Adipocyte (in vitro differentiated cells): Measurements from ENCODE around the gene PRDX1.
A peak's percentile ranks its signal among the peaks of the same experiment; 100 is the strongest.
"Not testable (repeated sequence)": the region's sequence is repeated elsewhere in the genome, so short reads cannot be mapped to it uniquely, and the experiment has no call there.

ENCODE experiments used
- DNase-seq: peaks from one replicate; pipeline ENCODE4 v3.0.0-alpha.2; 2015; ENCODE audit warnings: low read depth
- H3K27me3 ChIP-seq: replicated peaks from 2 replicates; pipeline ENCODE4 v1.7.0; 2013; ENCODE audit warnings: mild to moderate bottlenecking, low read length, moderate library complexity; ENCODE audit not compliant: control insufficient read depth, insufficient read depth
- H3K36me3 ChIP-seq: 2 replicates; pipeline ENCODE4 v1.7.0; 2013; ENCODE audit warnings: low read length, mild to moderate bottlenecking, moderate library complexity; ENCODE audit not compliant: control insufficient read depth, insufficient read depth, severe bottlenecking
- H3K4me1 ChIP-seq: 2 replicates; pipeline ENCODE4 v1.7.0; 2013; ENCODE audit warnings: mild to moderate bottlenecking, low read length, moderate library complexity; ENCODE audit not compliant: control insufficient read depth, insufficient read depth
- H3K4me3 ChIP-seq: 2 replicates; pipeline ENCODE4 v1.7.0; 2013; ENCODE audit warnings: mild to moderate bottlenecking, low read length, moderate library complexity
- H3K9ac ChIP-seq: 2 replicates; pipeline ENCODE4 v1.7.0; 2013; ENCODE audit warnings: mild to moderate bottlenecking, low read length, moderate library complexity
- H3K9me3 ChIP-seq: 2 replicates; pipeline ENCODE4 v1.7.0; 2013; ENCODE audit warnings: mild to moderate bottlenecking, low read length, moderate library complexity; ENCODE audit not compliant: control insufficient read depth

PRDX1 gene

DNA sequence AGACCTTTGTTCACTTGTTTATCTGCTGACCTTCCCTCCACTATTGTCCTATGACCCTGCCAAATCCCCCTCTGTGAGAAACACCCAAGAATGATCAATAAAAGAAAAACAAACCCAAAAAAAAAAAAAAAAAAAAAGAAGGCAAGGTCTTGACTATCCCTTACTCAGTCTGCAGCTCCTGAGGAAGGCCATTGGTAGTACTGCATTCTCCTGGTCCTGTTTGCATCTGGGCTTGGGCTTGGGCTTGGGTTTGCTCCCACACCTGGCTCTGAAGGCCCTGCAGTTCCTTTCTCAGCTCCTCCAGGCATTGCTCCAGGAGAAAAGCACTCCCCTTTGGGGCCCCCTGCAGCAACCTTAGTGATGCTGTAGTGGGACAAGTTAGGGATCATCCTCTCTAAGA is 23.4 kb downstream of the PRDX1 start:
- H3K4me3 ChIP-seq, result no peak overlapping the region
- no peak overlapping the region for H3K9ac ChIP-seq
- no peaks in the 10 kb centered on the region for H3K9me3 ChIP-seq
- peaks cover 10% of the 10 kb centered on the region for H3K4me1 ChIP-seq
- H3K27me3 ChIP-seq, result no peaks in the 10 kb centered on the region
- no peaks in the 10 kb centered on the region for H3K36me3 ChIP-seq
- no peak for DNase-seq

DNA sequence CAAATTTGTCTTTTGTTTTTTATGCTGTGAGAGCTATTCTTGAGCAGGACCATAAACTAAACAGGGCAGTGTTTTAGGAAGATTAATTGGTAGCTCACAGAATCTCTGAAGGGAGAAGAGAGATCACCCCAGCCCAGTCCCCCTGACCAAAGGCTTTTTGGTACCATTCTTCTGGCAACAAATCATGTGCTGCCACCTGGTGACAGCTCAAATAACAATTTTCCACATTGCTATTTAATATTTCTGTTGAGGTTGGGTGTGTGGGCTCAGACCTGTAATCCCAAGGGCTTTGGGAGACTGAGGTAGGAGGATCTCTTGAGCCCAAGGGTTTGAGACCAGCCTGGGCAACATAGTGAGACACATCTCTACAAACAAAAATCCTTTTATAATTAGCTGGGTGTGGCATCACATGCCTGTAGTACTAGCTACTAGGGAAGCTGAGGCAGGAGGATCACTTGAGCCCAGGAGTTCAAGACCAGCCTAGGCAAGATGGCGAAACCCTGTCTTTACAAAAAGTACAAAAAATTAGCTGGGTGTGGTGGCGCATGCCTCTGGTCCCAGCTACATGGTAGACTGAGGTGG is 28.5 kb downstream of the PRDX1 start:
- peak; percentile 84 for DNase-seq
- Histone ChIP-seq H3K4me1 (peaks cover 8% of the 10 kb centered on the region), H3K9ac (no peak overlapping the region), H3K36me3 (no peaks in the 10 kb centered on the region), H3K27me3 (no peaks in the 10 kb centered on the region), H3K4me3 (no peak overlapping the region), H3K9me3 (no peaks in the 10 kb centered on the region)

DNA sequence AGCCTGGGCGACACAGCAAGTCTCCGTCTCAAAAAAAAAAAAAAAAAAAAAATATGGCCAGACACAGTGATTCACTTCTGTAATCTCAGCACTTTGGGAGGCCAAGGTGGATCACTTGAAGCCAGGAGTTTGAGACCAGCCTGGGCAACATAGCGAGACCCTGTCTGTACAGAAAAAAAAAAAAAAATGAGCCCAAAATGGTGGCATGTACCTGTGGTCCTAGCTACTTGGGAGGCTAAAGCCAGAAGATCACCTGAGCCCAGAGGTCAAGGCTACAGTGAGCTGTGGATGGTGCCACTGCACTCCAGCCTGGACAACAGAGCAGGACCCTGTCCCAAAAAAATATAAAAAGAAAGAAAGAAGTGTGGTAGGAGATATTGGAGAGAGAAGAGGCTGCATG is 29.0 kb downstream of the PRDX1 start:
- Histone ChIP-seq H3K4me1 (peaks cover 8% of the 10 kb centered on the region), H3K4me3 (no peak overlapping the region), H3K9me3 (no peaks in the 10 kb centered on the region), H3K27me3 (no peaks in the 10 kb centered on the region), H3K36me3 (no peaks in the 10 kb centered on the region), H3K9ac (no peak overlapping the region)
- DNase-seq, result no peak

DNA sequence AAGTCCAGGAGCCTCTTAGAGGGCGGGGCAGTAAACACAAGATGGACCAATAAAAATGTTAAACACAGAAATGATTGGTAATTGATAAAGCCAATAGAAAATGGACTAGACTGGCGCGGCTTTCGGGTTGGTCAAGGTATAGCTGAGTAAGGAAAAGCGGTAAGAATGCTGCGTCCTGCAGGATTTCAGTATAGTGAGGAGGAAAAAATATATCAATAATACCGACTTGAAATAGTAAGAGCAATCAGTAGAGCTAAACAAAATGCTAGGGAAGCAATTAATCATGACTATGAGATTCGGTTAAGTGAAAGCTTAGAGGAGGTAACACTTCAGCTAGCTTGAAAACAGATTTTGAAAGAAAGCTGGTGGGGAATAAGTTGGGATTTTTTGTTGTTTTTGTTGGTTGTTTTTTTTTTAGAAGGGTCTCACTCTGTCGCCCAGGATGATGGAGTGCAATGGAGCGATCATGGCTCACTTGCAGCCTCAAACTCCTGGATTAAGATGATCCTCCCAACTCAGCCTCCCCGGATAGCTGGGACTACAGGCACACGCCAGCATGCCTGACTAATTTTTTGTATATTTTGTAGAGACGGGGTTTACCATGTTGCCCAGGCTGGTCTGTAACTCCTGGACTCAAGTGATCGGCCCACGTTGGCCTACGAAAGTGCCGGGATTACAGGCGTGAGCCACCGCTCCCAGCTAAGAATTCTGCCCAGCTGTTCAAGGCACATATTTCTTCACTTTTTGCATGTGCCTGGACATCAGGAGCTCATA is 30.0 kb downstream of the PRDX1 start:
- Histone ChIP-seq H3K4me3 (peak overlapping the region; percentile 94), H3K4me1 (peaks cover 8% of the 10 kb centered on the region), H3K9me3 (no peaks in the 10 kb centered on the region), H3K36me3 (no peaks in the 10 kb centered on the region), H3K9ac (peak overlapping the region; percentile 61), H3K27me3 (no peaks in the 10 kb centered on the region)
- no peak for DNase-seq

DNA sequence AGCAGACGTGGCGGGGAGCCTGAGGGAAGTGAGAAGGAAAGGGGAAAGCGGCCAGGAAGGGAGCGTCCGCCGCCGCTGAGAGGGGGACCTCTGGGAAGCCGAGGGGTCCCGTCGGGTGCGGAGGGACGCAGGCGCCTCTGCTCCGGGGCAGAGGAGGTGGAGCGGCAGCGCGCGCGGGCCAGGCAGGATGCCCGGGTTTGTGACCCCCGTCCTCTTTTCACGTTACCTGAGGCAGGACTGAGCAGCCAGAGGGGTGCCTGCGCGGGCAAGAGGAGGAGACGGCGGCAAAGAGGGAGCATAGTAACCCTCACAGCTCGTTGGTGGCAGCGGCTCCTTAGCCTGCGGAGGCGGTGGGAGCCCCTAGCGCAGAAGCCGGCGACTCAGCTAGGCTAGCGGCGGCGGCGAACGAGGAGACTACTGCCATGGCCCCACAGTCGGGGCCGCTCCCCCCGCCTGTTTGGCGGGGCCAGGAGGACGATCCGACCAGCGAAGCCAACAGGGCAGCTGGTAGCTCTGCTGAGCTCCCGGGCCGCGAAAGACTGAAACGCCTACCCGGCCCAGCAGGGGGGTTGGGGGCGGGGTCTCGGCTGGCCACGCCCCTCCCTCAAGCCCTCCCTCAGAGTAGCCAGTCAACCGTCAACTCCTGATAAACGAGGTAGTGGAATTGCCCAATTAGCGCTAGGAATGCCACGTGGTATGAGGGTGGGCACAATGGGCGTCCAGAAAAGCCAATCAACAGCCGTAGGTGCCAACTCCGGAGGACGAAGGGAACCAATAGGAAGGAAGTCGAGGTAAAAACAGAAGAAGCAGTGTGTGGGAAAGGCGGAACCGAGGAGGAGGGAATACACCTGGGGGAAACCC is 30.8 kb downstream of the PRDX1 start, which contains the start of gene TESK2:
TESK2 (minus strand) TSS at position 538 of the 861 bp plus-strand sequence. CDS start 33,378 bp downstream, outside the sequence.
- DNase-seq, result peak; percentile 98
- no peaks in the 10 kb centered on the region for H3K36me3 ChIP-seq
- peak within 1 kb of the TSS; percentile 94 for H3K4me3 ChIP-seq
- no peaks in the 10 kb centered on the region for H3K9me3 ChIP-seq
- peak within 1 kb of the TSS; percentile 85 for H3K9ac ChIP-seq
- peaks cover 8% of the 10 kb centered on the region for H3K4me1 ChIP-seq
- H3K27me3 ChIP-seq, result no peaks in the 10 kb centered on the region

DNA sequence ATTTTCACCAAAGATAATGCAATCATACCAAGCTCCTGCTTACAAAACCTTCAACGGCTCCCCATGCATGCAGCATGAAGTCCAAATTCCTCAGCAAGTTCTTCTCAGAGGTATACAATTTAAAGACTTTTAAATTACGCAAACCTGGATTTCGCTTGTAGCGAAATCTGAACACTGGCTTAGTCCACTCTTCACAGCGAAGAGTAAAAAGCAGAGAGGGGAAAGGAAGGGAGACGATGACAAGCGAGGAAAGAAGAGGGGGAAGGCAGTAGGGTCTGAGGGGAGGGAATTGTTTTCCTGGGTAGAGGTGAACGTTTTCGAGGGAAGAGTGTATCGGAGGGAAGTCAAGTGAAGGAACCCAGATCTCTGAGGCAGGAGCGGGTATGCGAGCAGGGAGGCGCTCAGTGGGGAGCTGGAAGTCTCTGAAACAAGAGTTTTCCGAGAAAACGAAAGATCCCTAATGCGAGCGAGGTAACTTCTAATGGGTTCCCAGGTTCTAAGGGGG is 31.5 kb downstream of the PRDX1 start:
- H3K27me3 ChIP-seq, result no peaks in the 10 kb centered on the region
- H3K4me3 ChIP-seq, result peak overlapping the region; percentile 94
- peak; percentile 62 for DNase-seq
- peak overlapping the region; percentile 85 for H3K9ac ChIP-seq
- peaks cover 8% of the 10 kb centered on the region for H3K4me1 ChIP-seq
- H3K9me3 ChIP-seq, result no peaks in the 10 kb centered on the region
- no peaks in the 10 kb centered on the region for H3K36me3 ChIP-seq

DNA sequence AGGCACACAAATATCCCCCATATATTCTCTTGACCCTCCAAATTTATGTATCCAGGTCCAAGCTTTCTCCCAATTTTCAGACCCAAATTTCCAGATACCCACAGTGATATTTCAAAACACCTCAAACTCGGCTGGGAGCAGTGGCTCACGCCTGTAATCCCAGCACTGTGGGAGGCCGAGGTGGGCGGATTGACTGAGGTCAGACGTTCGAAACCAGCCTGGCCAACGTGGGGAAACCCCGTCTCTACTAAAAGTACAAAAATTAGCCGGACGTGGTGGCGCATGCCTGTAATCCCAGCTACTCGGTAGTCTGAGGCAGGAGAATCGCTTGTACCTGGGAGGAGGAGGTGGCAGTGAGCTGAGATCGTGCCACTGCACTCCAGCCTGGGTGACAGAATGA is 32.3 kb downstream of the PRDX1 start:
- H3K9ac ChIP-seq, H3K9me3 ChIP-seq, H3K27me3 ChIP-seq, H3K4me3 ChIP-seq, H3K36me3 ChIP-seq, DNase-seq, H3K4me1 ChIP-seq: not testable (repeated sequence)

DNA sequence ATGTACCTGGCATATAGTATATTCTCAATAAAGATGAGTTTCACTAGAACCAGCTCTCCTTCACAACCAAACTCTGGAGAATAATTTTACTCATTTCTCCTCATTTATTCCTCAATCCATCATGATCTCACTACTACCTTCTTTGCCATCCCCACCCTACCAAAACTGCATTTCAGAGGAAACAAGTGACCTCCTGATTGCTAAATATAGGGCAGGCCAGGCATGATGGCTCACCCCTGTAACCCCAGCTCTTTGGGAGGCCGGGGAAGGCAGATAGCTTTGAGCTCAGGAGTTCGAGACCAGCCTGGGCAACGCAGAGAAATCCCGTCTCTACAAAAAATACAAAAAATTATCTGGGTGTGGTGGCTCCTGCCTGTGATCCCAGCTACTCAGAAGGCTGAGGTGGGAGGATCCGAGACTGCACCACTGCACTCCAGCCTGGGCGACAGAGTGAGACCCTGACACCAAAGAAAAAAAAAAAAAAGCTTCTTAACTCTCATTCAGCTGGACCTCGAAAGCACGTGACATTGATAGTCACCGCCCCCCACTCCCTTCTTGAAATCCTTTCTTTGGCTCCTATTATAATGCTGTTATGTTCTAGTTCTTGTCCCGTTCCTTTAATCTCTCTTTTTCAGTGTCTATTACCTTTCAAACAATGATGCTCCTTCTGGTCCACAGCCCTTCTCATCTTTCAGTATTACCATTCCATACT is 32.9 kb downstream of the PRDX1 start:
- Histone ChIP-seq H3K4me3 (no peak overlapping the region), H3K27me3 (no peaks in the 10 kb centered on the region), H3K36me3 (no peaks in the 10 kb centered on the region), H3K9me3 (no peaks in the 10 kb centered on the region), H3K4me1 (peaks cover 8% of the 10 kb centered on the region), H3K9ac (no peak overlapping the region)
- DNase-seq, result no peak

DNA sequence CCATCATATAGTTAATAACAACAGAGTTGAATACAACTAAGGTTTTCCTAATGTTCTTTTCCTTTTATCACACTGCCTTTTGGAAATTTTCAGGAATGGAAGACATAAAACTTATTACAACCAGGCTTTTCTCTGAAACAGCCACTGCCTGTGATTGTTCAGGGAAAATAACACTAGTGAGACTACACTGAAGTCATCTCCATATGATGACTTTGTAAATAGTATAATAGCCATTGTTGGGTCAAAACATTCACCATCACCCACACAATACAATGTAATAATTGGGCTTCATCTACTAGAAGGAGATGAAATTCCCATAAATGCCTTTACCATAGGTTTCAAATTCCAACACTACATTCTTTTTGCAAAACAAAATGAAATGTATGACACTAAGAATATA is 35.7 kb downstream of the PRDX1 start:
- Histone ChIP-seq H3K36me3 (no peaks in the 10 kb centered on the region), H3K4me1 (peaks cover 4% of the 10 kb centered on the region), H3K9me3 (no peaks in the 10 kb centered on the region), H3K9ac (no peak overlapping the region), H3K4me3 (no peak overlapping the region), H3K27me3 (no peaks in the 10 kb centered on the region)
- no peak for DNase-seq

DNA sequence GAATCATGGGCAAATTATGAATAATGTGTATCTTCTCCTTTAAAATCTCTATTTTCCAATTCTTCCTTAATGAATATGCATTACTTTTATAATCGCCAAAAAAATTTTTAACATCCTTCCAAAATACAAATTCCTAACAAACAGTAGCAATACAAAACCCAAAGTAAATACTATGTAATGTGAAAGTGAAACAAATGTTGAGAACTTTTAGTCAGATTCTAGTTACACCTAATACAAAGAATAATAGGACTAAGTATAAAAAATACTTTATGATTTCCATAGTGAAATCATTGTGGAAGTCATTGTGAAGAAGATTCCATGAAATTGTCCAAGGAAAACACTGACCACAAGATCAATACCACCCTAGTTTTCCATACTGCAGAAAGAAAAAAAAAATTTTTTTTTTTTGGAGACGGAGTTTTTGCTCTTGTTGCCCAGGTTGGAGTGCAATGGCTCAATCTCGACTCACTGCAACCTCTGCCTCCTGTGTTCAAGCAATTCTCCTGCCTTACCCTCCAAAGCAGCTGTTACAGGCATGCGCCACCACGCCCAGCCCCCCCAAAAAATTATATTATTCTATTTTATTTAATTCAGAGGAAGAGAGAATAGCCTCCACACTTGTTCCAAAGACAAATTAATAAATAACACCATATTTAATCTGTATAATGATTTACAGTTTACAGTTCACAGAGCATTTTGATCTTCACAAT is 42.5 kb downstream of the PRDX1 start:
- H3K9me3 ChIP-seq, result no peaks in the 10 kb centered on the region

More for the DNA sequence above, 42.5 kb downstream of the PRDX1 start:
- no peaks in the 10 kb centered on the region for H3K36me3 ChIP-seq
- no peaks in the 10 kb centered on the region for H3K4me1 ChIP-seq
- no peaks in the 10 kb centered on the region for H3K27me3 ChIP-seq
- H3K9ac ChIP-seq, result no peak overlapping the region
- no peak overlapping the region for H3K4me3 ChIP-seq
- DNase-seq, result no peak
